Measurements from ENCODE around the gene MTHFD1L.

GRCh38 chr6:150876598-150876997, 11.1 kb downstream of the MTHFD1L start:
- TF ChIP-seq CTCF (IDR thresholded peaks at IDR 0.05) = peak; percentile 23 to 38 (median 30)
- peak in 1 of 4 donors; percentile 20 for TF ChIP-seq EP300 (IDR thresholded peaks at IDR 0.05)
- TF ChIP-seq POLR2A (IDR thresholded peaks at IDR 0.05) = no peak
